Parathyroid adenoma (tissue), 2 donors: ENCODE results near the gene FAM222A.

Experiments used
- H2AFZ ChIP-seq: fragments of 300-600 bp; sonication (generic); one replicate; pipeline ENCODE4 v1.7.0; 2017; ENCODE audit warnings: antibody characterized with exemption, mild to moderate bottlenecking
- H3K27ac ChIP-seq: fragments of 300-600 bp; sonication (generic); one replicate; pipeline ENCODE4 v1.7.0; 2017
- H3K27me3 ChIP-seq: fragments of 300-600 bp; sonication (generic); one replicate; pipeline ENCODE4 v1.7.0; 2017; ENCODE audit warnings: low read length; ENCODE audit not compliant: control insufficient read depth, insufficient read depth
- H3K36me3 ChIP-seq: fragments of 300-600 bp; sonication (generic); one replicate; pipeline ENCODE4 v1.7.0; 2017; ENCODE audit warnings: low read length; ENCODE audit not compliant: control insufficient read depth, insufficient read depth
- H3K4me1 ChIP-seq: fragments of 300-600 bp; sonication (generic); one replicate; pipeline ENCODE4 v1.7.0; 2017; ENCODE audit warnings: control low read depth
- H3K4me2 ChIP-seq: fragments of 300-600 bp; sonication (generic); one replicate; pipeline ENCODE4 v1.7.0; 2017; ENCODE audit warnings: low read length
- H3K4me3 ChIP-seq: fragments of 300-600 bp; sonication (generic); one replicate; pipeline ENCODE4 v1.7.0; 2017; ENCODE audit warnings: low read depth, low read length
- H3K79me2 ChIP-seq: fragments of 300-600 bp; sonication (generic); one replicate; pipeline ENCODE4 v1.7.0; 2017; ENCODE audit warnings: control low read depth
- H3K9ac ChIP-seq: fragments of 300-600 bp; sonication (generic); one replicate; pipeline ENCODE4 v1.7.0; 2017; ENCODE audit warnings: mild to moderate bottlenecking
- H3K9me3 ChIP-seq: fragments of 300-600 bp; sonication (generic); one replicate; pipeline ENCODE4 v1.7.0; 2017; ENCODE audit warnings: low read length; ENCODE audit not compliant: control insufficient read depth
- TF ChIP-seq, protein P1 (sequence below): fragments of 300-600 bp; sonication (generic); IDR thresholded peaks from one replicate; pipeline ENCODE4 v1.7.0; 2017; ENCODE audit warnings: antibody characterized with exemption, mild to moderate bottlenecking
- donor health status: primary hyperparathyroidism.

Gene FAM222A

DNA sequence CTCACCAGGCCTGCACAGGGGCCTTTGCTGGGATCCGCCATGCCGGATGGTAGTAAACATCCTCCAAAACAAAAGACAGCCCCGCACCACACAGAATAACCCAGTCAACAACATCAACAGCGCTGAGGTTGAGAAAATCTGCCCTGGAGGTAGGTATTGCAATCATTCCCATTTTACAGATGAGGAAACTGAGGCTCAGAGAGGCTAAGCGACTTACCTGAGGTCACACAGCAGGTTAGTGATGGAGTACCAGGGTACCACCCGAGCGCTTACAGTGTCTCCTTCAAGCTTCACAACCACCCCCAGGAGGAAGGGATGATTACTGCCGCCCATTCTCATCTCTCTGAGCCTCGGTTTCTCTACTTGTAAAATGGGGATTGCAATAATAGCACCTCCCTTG is 104.6 kb downstream of the FAM222A start:
- H3K9me3 ChIP-seq: no peaks in the 10 kb centered on the region
- no peaks in the 10 kb centered on the region for H3K4me1 ChIP-seq
- TF ChIP-seq, protein P1, sequence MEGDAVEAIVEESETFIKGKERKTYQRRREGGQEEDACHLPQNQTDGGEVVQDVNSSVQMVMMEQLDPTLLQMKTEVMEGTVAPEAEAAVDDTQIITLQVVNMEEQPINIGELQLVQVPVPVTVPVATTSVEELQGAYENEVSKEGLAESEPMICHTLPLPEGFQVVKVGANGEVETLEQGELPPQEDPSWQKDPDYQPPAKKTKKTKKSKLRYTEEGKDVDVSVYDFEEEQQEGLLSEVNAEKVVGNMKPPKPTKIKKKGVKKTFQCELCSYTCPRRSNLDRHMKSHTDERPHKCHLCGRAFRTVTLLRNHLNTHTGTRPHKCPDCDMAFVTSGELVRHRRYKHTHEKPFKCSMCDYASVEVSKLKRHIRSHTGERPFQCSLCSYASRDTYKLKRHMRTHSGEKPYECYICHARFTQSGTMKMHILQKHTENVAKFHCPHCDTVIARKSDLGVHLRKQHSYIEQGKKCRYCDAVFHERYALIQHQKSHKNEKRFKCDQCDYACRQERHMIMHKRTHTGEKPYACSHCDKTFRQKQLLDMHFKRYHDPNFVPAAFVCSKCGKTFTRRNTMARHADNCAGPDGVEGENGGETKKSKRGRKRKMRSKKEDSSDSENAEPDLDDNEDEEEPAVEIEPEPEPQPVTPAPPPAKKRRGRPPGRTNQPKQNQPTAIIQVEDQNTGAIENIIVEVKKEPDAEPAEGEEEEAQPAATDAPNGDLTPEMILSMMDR: no peak

DNA sequence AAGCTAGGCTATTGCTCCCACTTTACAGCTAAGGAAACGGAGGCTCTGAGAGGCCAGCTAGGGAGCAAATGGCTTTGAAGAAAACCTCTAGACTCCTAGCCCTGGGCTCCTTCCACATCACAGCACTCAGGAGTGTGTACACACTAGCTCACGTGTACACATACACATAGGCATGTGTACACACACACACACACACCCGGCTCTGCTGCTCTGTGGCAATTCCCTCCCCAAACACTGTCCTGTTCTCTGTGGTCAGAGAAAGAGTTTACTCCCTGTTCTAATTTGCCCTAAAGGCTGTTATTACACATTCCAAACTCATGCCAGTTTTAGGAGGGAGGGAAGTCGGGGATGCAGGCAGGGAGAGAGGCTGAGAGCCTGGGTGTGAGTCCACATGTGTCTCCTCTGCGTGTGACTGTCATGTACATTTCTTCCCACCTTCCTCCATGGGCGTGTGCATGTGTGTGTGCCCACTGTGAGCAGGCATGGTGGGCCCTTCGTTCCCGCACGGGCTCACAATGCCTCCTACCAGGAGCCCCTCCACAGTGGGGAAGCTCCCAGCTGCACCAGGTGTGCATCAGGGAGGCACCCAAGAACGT is 105.4 kb downstream of the FAM222A start:
- Histone ChIP-seq H3K27me3 (no peaks in the 10 kb centered on the region), H3K4me3 (no peak overlapping the region), H2AFZ (no peak overlapping the region), H3K27ac (no peak overlapping the region), H3K4me2 (no peak overlapping the region), H3K9me3 (no peaks in the 10 kb centered on the region), H3K79me2 (no peaks in the 10 kb centered on the region), H3K4me1 (no peaks in the 10 kb centered on the region), H3K36me3 (no peaks in the 10 kb centered on the region), H3K9ac (no peak overlapping the region)
- TF ChIP-seq, protein P1: no peak

More for the DNA sequence above, 104.6 kb downstream of the FAM222A start:
- Histone ChIP-seq H3K36me3 (no peaks in the 10 kb centered on the region), H2AFZ (no peak overlapping the region), H3K27me3 (no peaks in the 10 kb centered on the region), H3K4me2 (no peak overlapping the region), H3K9ac (no peak overlapping the region), H3K4me3 (no peak overlapping the region), H3K27ac (no peak overlapping the region), H3K79me2 (no peaks in the 10 kb centered on the region)
